Inferior parietal cortex (tissue), 1 donor: ENCODE results near the gene PHF14.
A peak's percentile ranks its signal among the peaks of the same experiment; 100 is the strongest.

Experiments
- DNase-seq: peaks from one replicate; pipeline ENCODE4 v3.0.0-alpha.2; 2016; ENCODE audit errors: extremely low spot score

Gene PHF14

DNA sequence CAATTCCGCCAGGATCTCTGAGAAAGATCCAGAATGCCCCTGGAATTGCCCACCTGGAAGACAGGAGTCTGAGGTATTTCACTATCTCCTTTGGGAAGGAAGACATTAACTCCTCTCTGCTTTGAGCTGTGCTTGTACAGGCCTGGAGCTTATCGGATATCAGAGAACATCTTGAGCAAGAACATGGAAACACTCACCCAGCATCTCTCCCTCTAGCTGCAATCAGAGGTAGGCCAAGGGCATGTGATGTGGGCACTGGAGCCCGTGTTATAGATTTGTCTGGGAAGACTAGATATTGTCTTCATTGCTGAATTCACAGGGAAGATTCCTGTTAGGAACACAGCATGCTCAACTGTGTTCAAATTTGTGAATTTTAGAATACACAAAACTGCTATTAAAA, 233.9 kb downstream of the PHF14 start:
- DNase-seq: no peak

DNA sequence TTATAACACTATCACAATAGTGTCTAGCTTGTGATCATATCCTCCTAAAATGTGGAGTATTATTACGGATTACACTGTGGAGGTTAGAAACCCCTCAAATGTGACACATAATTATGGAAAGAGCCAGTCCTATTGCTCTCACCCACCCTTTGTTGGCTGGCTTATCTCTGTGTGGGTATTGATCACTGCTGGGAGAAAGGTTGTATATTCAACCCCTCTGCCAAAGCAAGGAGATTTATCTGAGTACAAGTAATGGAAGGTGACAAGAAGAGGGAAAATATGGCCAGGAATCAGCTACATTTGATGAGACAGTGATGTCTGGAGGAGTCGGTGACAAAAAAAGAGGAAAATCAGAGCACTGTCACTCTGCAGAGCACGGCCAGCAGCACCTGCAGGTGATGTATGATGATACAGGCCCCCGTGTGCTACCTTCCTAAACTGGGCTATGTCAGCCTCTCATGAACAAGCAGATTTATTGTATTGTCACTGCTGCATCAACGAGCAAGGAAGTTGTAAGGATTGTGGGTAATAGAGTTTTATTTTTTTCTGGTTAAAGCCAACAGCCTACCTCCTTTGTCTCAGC, 235.3 kb downstream of the PHF14 start:
- no peak for DNase-seq

DNA sequence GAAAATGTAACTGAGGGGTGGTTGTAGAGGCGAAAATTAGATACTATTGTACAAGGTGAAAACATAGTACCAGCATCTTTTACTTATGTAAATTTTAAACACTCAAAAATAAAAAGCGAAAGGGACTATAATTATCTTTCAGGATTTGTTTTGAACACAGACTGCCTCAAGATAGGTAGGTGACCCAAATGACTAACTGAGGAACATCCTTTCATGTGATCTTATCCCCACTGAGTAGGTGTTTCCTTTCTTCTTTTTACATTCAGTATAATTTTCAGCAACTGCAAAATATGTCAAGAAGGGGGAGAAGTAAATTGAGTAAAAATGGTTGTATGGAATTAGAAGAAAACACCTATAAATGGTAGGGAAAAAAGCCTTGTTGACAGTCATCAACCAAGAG, 236.7 kb downstream of the PHF14 start:
- DNase-seq: no peak

DNA sequence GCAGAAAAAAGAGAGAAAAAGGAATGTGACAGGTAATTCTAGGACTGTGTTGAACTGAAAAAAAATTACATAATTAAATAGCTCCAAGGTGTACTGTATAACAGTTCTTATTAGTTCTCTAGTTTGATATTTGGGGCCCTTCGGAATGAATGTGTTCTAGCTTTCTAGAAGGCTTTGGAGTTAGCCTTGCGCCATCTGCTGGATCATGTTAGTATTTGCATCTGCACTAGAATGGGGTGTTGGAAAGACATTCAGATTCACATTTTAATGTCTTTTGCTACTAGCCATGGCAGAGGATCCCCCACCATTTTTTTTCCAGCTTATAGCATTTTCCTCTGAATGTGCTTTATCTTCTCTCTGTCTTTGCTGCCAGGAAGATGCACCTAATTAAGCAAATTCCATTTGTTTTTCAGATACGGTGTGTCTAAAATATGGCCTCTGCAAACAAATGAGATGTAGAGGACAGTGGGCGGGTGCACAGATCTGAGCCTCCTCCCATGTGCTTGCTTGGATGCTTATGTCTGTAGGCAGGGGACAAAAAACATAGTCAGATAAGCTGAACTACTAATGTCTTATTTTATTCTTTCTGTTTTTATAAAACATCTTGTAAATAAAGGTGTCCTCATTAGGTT, 238.5 kb downstream of the PHF14 start:
- peak; percentile 92 for DNase-seq

DNA sequence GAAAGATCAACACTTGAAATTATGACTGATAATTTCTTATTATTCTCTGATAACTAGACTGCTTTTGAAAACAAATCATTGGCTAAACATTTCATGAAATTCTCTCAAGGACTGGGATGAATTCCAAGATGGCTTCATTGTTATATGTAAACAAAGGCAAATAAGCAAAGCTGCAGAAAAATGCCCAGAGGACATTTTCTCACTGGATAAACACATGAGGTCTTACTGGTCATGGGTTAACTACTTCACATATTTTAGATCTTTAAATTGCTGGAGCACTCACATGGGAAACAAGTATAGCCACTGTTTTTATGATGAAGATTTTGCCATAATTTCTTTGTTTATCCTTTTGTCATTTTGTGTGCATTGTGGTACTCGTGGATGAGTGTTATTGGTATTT, 239.1 kb downstream of the PHF14 start:
- DNase-seq: peak; percentile 20

DNA sequence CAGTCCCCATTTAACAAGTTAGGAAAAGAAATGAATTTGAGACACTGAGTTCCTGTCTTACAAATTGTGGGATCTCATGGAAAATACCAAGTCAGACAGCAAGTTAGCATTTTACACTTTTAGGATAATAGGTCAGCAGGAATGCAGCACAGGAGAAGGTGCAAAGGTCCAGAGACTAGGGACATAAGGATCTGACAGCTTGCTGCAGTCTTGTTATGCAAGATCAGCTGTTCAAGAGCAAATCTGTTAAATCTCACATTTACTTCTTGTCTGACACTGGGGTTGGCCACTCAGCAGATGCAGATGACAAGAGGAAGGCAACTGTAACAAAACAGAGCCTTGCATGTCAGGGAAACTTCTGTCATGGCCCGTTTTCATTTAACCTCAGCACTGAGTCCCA, 239.6 kb downstream of the PHF14 start:
- DNase-seq: no peak

DNA sequence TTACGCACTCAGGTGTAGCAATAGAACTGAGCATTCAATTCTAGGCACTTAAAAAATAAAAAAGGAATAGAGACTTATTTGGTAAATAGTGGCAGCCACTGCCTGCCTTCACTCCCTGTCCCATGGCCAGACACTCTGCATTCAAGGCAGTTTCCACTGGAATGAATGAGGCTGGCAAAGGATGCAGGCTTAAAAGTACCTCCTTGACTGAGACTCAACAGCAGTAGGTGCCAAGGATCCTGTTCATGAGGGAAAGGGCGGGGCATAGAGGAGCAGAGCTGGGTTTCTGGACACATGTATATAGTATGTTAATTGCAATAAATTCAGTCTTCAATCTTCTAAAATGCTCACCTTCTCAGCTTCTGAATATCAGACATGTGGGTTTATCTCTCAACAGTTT, 242.6 kb downstream of the PHF14 start:
- DNase-seq: no peak

DNA sequence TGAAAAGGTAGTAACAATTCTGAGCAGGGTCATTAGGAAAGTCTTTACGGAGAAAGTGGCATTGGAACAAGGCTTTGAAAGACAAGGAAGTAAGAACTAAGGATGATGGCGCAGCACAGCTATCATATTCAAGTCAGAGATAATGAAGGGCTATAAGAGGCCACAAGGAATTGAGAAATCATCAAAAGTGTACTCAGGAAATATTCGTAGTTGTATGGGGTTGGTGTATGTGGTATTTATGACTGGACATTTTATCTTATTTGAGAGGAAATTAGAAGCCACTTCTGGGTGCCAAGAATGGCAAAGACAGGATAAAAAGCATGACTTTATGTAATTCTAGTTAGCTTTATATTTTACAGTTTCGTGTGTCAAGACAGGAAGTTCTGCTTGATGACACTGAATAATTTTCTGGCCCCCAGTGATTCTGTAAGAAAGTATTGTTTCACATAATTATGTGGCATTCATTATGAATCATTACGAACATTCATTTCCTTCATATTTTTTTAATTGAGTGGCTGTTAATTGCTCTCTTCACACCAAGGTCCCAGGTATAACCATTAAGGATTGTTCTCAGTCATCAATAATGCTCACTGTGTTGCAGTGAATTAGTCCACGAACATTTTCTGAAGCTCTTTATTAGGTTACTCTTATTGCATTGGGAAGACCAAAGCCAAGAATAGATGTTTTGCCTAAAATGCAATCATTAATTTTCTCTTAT, 244.3 kb downstream of the PHF14 start:
- DNase-seq: no peak
